OCI-LY1 (cell line): ENCODE data around the gene SHF.
A peak's percentile ranks its signal among the peaks of the same experiment; 100 is the strongest.
"Not testable (repeated sequence)": the region's sequence is repeated elsewhere in the genome, so short reads cannot be mapped to it uniquely, and the experiment has no call there.

Experiments
- H2AFZ ChIP-seq: fragments of 200-600 bp; sonication (generic), shearing (Covaris generic); 2 replicates; pipeline ENCODE4 v1.6.0; 2014; ENCODE audit warnings: antibody characterized with exemption, mild to moderate bottlenecking, low read length
- H3F3A ChIP-seq: fragments of 200-600 bp; sonication (generic), shearing (Covaris generic); 2 replicates; pipeline ENCODE4 v1.6.0; 2014; ENCODE audit warnings: mild to moderate bottlenecking, antibody characterized with exemption, low read length, moderate library complexity; ENCODE audit not compliant: insufficient read depth
- H3K27ac ChIP-seq: fragments of 200-600 bp; sonication (generic); 2 replicates; pipeline ENCODE4 v1.5.1; 2014; ENCODE audit warnings: low read length, mixed run types, mild to moderate bottlenecking, low read depth; ENCODE audit not compliant: poor library complexity, severe bottlenecking
- H3K27me3 ChIP-seq: fragments of 200-600 bp; sonication (generic); 2 replicates; pipeline ENCODE4 v1.6.0; 2014; ENCODE audit warnings: antibody characterized with exemption, mild to moderate bottlenecking, low read length, moderate library complexity; ENCODE audit not compliant: insufficient read depth
- H3K36me3 ChIP-seq: fragments of 200-600 bp; sonication (generic); 2 replicates; pipeline ENCODE4 v1.6.1; 2014; ENCODE audit warnings: mild to moderate bottlenecking, antibody characterized with exemption, low read length, moderate library complexity, mixed read lengths; ENCODE audit not compliant: insufficient read depth
- H3K4me1 ChIP-seq: fragments of 200-600 bp; sonication (generic); 2 replicates; pipeline ENCODE4 v1.5.1; 2014; ENCODE audit warnings: mild to moderate bottlenecking, low read length, moderate library complexity; ENCODE audit not compliant: insufficient read depth, severe bottlenecking
- H3K4me2 ChIP-seq: fragments of 200-600 bp; sonication (generic), shearing (Covaris generic); 2 replicates; pipeline ENCODE4 v1.6.1; 2014; ENCODE audit warnings: low read length
- H3K4me3 ChIP-seq: fragments of 200-600 bp; sonication (generic); 2 replicates; pipeline ENCODE4 v1.5.1; 2014; ENCODE audit warnings: low read length, low read depth, mild to moderate bottlenecking, mixed read lengths; ENCODE audit not compliant: poor library complexity, severe bottlenecking
- H3K79me2 ChIP-seq: fragments of 200-600 bp; shearing (Covaris generic); 2 replicates; pipeline ENCODE4 v1.6.1; 2016; ENCODE audit warnings: mixed run types, low read length, mixed read lengths; ENCODE audit not compliant: insufficient read depth
- H3K9ac ChIP-seq: fragments of 200-600 bp; sonication (generic), shearing (Covaris generic); 2 replicates; pipeline ENCODE4 v1.6.1; 2014; ENCODE audit warnings: mild to moderate bottlenecking, low read length, mixed read lengths
- H3K9me2 ChIP-seq: fragments of 200-600 bp; sonication (generic), shearing (Covaris generic); 2 replicates; pipeline ENCODE4 v1.6.1; 2014; ENCODE audit warnings: low read depth, mild to moderate bottlenecking, low read length, mixed read lengths
- H3K9me3 ChIP-seq: fragments of 200-600 bp; shearing (Covaris generic); 2 replicates; pipeline ENCODE4 v1.6.1; 2014; ENCODE audit warnings: low read length, mixed read lengths
- H4K20me1 ChIP-seq: fragments of 200-600 bp; sonication (generic), shearing (Covaris generic); 2 replicates; pipeline ENCODE4 v1.6.0; 2016; ENCODE audit warnings: mild to moderate bottlenecking, low read length; ENCODE audit not compliant: insufficient read depth
- EZH2 ChIP-seq: fragments of 200-600 bp; sonication (generic), shearing (Covaris generic); IDR thresholded peaks from 2 replicates; pipeline ENCODE4 v1.8.0; 2017; ENCODE audit warnings: borderline replicate concordance, mixed run types, mild to moderate bottlenecking, antibody characterized with exemption, low read length, moderate library complexity, mixed read lengths
- TF ChIP-seq, protein P1 (sequence below): fragments of 200-600 bp; sonication (generic), shearing (Covaris generic); IDR thresholded peaks from 2 replicates; pipeline ENCODE4 v1.5.1; 2017; ENCODE audit warnings: mild to moderate bottlenecking, antibody characterized with exemption, low read length, moderate library complexity, mixed read lengths

The SHF gene

DNA sequence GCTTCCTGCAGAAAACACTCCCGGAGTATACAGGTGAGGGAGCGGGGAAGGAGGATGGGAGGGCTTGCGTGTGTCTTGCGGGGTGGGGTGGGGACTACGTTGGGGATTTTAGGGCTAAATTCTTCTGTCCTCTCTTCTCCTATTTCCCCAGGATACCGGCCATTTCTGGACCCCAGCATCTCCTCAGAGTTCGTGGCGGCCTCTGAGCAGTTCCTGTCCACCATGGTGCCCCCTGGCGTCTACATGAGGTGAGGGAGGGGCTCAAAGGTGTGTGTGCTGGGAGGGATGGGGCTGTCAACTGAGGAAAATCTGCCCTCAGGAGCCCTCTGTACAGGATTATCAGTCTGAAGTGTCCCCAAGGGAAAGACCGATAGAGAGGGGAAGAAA, 51.4 kb downstream of the SHF start:
- H3K27me3 ChIP-seq = peaks cover 4% of the 10 kb centered on the region; the same call in 1 of the 2 replicates
- H3F3A ChIP-seq = no peaks in the 10 kb centered on the region
- no peaks in the 10 kb centered on the region for H3K9me2 ChIP-seq
- H3K79me2 ChIP-seq = no peaks in the 10 kb centered on the region
- H3K9me3 ChIP-seq = no peaks in the 10 kb centered on the region
- H4K20me1 ChIP-seq = no peaks in the 10 kb centered on the region
- no peak overlapping the region for H3K4me3 ChIP-seq
- H2AFZ ChIP-seq = no peak overlapping the region
- no peaks in the 10 kb centered on the region for H3K36me3 ChIP-seq
- H3K27ac ChIP-seq = no peak overlapping the region
- H3K4me1 ChIP-seq = no peaks in the 10 kb centered on the region
- TF ChIP-seq, protein P1, sequence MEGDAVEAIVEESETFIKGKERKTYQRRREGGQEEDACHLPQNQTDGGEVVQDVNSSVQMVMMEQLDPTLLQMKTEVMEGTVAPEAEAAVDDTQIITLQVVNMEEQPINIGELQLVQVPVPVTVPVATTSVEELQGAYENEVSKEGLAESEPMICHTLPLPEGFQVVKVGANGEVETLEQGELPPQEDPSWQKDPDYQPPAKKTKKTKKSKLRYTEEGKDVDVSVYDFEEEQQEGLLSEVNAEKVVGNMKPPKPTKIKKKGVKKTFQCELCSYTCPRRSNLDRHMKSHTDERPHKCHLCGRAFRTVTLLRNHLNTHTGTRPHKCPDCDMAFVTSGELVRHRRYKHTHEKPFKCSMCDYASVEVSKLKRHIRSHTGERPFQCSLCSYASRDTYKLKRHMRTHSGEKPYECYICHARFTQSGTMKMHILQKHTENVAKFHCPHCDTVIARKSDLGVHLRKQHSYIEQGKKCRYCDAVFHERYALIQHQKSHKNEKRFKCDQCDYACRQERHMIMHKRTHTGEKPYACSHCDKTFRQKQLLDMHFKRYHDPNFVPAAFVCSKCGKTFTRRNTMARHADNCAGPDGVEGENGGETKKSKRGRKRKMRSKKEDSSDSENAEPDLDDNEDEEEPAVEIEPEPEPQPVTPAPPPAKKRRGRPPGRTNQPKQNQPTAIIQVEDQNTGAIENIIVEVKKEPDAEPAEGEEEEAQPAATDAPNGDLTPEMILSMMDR = peak; percentile 39; the same call in 1 of the 2 replicates
- no peak for TF ChIP-seq EZH2
- no peak overlapping the region for H3K4me2 ChIP-seq
- H3K9ac ChIP-seq = no peak overlapping the region

DNA sequence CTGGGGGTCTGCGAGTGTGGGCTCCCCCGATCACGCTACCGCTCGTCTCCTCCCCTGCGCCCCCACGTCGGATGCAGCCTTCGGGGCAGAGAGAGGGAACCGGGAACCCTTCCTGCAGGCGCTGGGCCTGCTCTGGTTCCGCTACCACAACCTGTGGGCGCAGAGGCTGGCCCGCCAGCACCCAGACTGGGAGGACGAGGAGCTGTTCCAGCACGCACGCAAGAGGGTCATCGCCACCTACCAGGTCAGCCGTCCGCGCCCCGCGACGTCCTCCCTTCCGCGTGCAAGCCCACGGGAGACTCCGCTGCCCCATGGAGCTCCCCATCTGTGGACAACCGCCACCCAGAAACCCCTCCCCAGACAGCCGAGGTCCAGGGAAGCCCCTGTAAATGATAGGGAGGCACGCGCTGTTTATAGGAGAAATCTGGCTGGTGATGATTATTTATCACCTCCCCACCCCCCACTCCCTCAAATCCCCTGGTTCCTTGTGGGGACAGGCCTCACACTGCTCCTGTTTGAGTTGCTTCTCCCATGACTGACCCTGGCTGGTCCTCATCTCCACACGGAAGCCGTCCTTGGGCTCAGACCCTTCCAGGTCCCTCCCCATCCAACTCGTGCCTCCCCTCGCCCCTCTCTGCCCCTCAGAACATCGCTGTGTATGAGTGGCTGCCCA, 51.9 kb downstream of the SHF start:
- not testable (repeated sequence) for H3K27me3 ChIP-seq, H3K27ac ChIP-seq, H3K9ac ChIP-seq, H3K4me2 ChIP-seq, H3K79me2 ChIP-seq, H4K20me1 ChIP-seq, H3K4me3 ChIP-seq, H3K36me3 ChIP-seq, H3K9me2 ChIP-seq, H2AFZ ChIP-seq, H3F3A ChIP-seq, H3K4me1 ChIP-seq, H3K9me3 ChIP-seq

DNA sequence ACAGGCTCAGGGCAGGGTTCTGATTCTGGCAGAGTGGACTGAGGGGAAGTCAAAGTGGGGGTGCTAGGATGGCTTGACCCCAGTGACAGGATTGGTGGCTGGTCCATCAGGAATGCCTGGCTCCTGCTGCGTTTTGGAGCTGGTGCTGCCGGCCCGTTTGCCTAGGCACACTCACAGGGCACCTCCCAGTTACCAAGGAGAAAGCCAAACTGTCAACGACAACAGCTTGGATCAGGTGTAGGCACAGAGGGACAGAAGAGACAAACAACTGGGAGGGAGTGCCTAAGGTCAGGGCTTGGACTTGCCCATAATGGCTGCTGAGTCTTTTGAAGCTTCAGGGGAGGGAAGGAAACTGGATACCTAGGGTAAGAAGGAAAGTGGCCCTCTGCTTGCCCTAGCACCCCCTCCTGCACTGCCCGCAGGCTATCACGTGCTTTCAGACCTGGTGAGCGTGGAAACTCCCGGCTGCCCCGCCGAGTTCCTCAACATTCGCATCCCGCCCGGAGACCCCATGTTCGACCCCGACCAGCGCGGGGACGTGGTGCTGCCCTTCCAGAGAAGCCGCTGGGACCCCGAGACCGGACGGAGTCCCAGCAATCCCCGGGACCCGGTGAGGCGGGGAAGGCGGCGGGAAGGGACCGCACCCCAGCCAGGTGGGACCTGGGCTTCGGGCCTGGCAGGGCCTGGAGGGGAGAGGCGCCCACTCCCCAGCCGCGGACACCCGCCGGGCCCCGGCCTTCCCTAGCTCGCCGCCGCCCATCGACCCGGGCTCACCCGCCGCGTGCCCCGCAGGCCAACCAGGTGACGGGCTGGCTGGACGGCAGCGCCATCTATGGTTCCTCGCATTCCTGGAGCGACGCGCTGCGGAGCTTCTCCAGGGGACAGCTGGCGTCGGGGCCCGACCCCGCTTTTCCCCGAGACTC, 52.8 kb downstream of the SHF start:
- H3K27ac ChIP-seq = no peak overlapping the region

More for the DNA sequence above, 52.8 kb downstream of the SHF start:
- Histone ChIP-seq H3K4me3 (no peak overlapping the region), H3K4me1 (no peaks in the 10 kb centered on the region), H2AFZ (no peak overlapping the region), H3K9me2 (no peaks in the 10 kb centered on the region), H3K27me3 (peaks cover 4% of the 10 kb centered on the region; the same call in 1 of the 2 replicates), H3K9me3 (no peaks in the 10 kb centered on the region), H3K9ac (no peak overlapping the region), H3K4me2 (no peak overlapping the region), H4K20me1 (no peaks in the 10 kb centered on the region), H3K79me2 (no peaks in the 10 kb centered on the region), H3F3A (no peaks in the 10 kb centered on the region), H3K36me3 (no peaks in the 10 kb centered on the region)
- TF ChIP-seq, protein P1 = no peak
- TF ChIP-seq EZH2 = no peak
